ENCODE data around the gene MCRIP2. TPM values are rescaled to one million over a fixed set of nuclear protein-coding genes. Genes with fewer than 3 reads are reported as not detected.

MCRIP2 gene
- total RNA-seq, 1 donor from 2014 or later: 2.9 TPM

DNA sequence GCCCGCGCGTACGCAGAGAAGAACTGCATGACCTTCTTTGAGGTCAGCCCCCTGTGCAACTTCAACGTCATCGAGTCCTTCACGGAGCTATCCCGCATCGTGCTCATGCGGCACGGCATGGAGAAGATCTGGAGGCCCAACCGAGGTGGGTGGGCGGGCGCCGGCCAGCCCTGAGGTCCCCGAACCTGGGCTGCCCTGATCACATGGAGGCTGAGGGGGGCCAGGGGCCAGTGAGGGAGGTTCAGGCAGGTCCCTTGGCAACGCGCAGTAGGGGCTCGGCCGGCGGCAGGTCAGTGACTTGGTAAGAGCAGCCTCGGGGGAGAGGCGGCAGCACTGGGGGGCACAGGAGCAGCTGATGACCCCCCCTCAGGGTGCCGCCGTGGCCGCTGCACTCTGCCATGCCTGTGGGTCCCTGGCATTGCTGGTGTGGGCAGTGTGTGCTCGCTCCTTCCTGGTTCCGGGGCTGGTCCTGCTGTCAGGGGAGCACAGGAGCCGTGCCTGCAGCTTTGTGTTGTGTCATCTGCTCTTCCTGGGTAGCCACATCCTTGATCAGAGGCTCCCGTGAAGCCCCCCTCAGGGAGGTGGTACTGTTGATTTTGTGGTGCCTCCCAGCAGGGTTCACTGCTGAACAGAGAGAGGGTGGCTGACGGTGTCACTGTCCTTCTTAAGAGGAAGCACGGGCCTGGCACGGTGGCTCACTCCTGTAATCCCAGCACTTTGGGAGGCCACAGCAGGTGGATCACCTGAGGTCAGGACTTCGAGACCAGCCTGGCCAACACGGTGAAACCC is 15.5 kb upstream of the MCRIP2 start:
- no peaks in the 10 kb centered on the region for H3K4me1 Mint-ChIP-seq (ENCODE audit: unreplicated experiment)
- H3K4me3 Mint-ChIP-seq (ENCODE audit: unreplicated experiment): no peak overlapping the region
- TF ChIP-seq, protein P1, sequence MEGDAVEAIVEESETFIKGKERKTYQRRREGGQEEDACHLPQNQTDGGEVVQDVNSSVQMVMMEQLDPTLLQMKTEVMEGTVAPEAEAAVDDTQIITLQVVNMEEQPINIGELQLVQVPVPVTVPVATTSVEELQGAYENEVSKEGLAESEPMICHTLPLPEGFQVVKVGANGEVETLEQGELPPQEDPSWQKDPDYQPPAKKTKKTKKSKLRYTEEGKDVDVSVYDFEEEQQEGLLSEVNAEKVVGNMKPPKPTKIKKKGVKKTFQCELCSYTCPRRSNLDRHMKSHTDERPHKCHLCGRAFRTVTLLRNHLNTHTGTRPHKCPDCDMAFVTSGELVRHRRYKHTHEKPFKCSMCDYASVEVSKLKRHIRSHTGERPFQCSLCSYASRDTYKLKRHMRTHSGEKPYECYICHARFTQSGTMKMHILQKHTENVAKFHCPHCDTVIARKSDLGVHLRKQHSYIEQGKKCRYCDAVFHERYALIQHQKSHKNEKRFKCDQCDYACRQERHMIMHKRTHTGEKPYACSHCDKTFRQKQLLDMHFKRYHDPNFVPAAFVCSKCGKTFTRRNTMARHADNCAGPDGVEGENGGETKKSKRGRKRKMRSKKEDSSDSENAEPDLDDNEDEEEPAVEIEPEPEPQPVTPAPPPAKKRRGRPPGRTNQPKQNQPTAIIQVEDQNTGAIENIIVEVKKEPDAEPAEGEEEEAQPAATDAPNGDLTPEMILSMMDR (IDR thresholded peaks at IDR 0.05; ENCODE audit: unreplicated experiment): no peak

GRCh38 chr16:626787-627453 is 14.7 kb upstream of the MCRIP2 start:
- DNase-seq (ENCODE audit: low spot score): no peak
- H3K4me3 Mint-ChIP-seq (ENCODE audit: unreplicated experiment): no peak overlapping the region
- no peaks in the 10 kb centered on the region for H3K4me1 Mint-ChIP-seq (ENCODE audit: unreplicated experiment)

More for the DNA sequence above, 15.5 kb upstream of the MCRIP2 start:
- no peak overlapping the region for H3K27ac Mint-ChIP-seq (ENCODE audit: unreplicated experiment)
- no peak for DNase-seq (ENCODE audit: low spot score)
- H3K9me3 Mint-ChIP-seq (ENCODE audit: unreplicated experiment): no peaks in the 10 kb centered on the region
- peaks cover 5% of the 10 kb centered on the region for H3K27me3 Mint-ChIP-seq (ENCODE audit: unreplicated experiment)
- peaks cover 5% of the 10 kb centered on the region for H3K36me3 Mint-ChIP-seq (ENCODE audit: low read depth, unreplicated experiment)

DNA sequence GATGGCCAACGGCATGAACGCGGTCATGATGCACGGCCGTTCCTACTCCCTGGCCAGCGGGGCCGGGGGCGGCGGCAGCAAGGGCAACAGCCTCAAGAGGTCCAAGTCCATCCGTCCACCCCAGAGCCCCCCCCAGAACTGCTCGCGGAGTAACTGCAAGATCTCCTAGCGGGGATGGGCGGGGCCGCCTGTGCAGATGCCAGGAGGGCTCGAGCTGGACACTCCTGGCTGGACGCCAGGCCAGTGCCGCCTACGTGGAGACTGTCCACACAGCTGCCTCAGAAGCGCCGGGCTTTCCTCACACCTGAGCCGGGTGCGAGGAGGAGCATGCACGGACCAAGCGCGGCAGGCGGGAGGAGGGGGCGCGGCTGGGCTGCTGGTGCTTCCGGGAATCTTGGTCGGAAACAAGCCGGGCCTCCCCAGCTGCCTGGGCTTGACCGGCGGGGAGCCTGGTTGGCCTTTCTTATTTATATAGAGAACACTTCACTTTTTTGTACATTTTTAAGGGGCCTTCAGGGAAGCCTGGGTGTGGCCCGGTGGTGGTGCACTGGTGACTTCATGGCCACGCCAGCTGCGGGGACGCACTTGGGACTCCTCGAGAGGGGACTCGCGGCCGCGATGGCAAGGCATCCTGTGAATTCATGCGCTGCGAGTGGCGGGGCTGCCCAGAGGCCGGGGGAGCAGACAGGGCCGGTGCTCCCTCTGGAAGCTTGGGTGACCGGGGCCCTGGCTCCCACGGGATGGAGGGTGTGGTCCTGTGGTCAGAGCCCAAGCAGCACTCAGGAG is 14.0 kb upstream of the MCRIP2 start:
- H3K4me3 Mint-ChIP-seq (ENCODE audit: unreplicated experiment): no peak overlapping the region
- no peak overlapping the region for H3K27ac Mint-ChIP-seq (ENCODE audit: unreplicated experiment)
- no peak for DNase-seq (ENCODE audit: low spot score)
- no peaks in the 10 kb centered on the region for H3K9me3 Mint-ChIP-seq (ENCODE audit: unreplicated experiment)
- TF ChIP-seq, protein P1 (IDR thresholded peaks at IDR 0.05; ENCODE audit: unreplicated experiment): no peak
- no peaks in the 10 kb centered on the region for H3K4me1 Mint-ChIP-seq (ENCODE audit: unreplicated experiment)
- peaks cover 3% of the 10 kb centered on the region for H3K27me3 Mint-ChIP-seq (ENCODE audit: unreplicated experiment)
- peaks cover 5% of the 10 kb centered on the region for H3K36me3 Mint-ChIP-seq (ENCODE audit: low read depth, unreplicated experiment)

More at GRCh38 chr16:626787-627453, 14.7 kb upstream of the MCRIP2 start:
- H3K27me3 Mint-ChIP-seq (ENCODE audit: unreplicated experiment): peaks cover 3% of the 10 kb centered on the region
- H3K9me3 Mint-ChIP-seq (ENCODE audit: unreplicated experiment): no peaks in the 10 kb centered on the region
- no peak overlapping the region for H3K27ac Mint-ChIP-seq (ENCODE audit: unreplicated experiment)
- TF ChIP-seq, protein P1 (IDR thresholded peaks at IDR 0.05; ENCODE audit: unreplicated experiment): no peak
- H3K36me3 Mint-ChIP-seq (ENCODE audit: low read depth, unreplicated experiment): peaks cover 5% of the 10 kb centered on the region

DNA sequence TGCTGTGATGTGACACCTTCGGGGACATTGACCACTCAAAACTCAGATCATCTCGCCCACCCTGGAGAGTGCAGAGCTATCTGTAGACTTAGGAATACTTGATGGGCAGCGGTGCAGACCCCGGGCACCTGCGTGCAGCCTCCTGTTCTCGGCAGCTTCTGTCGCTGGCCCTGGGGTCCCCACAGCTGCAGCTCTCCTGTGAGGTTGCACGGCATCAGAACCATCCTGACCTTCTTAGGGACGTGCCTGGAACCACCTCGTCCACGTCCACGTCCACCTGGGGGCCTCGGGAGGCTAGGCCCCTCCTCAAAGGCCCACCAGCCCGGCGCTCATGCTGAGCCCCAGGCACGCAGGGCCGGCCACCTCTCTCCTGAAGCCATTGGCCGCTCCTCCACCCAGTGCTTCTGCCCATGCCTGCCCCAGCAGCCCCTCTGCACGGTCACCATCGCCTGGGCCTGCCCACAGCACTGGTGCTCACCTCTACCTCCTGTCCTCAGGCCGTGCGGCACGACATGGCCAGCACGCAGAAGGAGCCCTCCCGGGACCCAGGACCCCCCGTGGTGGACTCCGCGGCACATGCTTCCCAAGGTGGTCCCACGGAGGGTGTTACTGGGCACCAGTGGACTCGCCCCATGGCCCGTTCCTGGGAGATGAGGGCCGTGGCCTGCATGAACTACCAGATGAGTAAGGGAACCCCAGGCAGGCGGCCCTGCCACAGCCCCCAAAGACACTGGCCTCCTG is 13.1 kb upstream of the MCRIP2 start:
- peak; percentile 7 for DNase-seq (ENCODE audit: low spot score)
- no peak overlapping the region for H3K4me3 Mint-ChIP-seq (ENCODE audit: unreplicated experiment)
- no peak overlapping the region for H3K27ac Mint-ChIP-seq (ENCODE audit: unreplicated experiment)
- peaks cover 5% of the 10 kb centered on the region for H3K36me3 Mint-ChIP-seq (ENCODE audit: low read depth, unreplicated experiment)
- H3K4me1 Mint-ChIP-seq (ENCODE audit: unreplicated experiment): no peaks in the 10 kb centered on the region
- peaks cover 3% of the 10 kb centered on the region for H3K27me3 Mint-ChIP-seq (ENCODE audit: unreplicated experiment)
- TF ChIP-seq, protein P1 (IDR thresholded peaks at IDR 0.05; ENCODE audit: unreplicated experiment): no peak
- H3K9me3 Mint-ChIP-seq (ENCODE audit: unreplicated experiment): no peaks in the 10 kb centered on the region
